KMS-11 (cell line): Measurements from ENCODE around the gene GALNT3.

ENCODE experiments used
- H2AFZ ChIP-seq: fragments of 200-600 bp; sonication (generic); 2 replicates; pipeline ENCODE4 v1.6.1; 2016; ENCODE audit warnings: antibody characterized with exemption, mixed run types, low read depth
- H3K27ac ChIP-seq: fragments of 200-600 bp; sonication (generic); 2 replicates; pipeline ENCODE4 v1.6.1; 2016; ENCODE audit warnings: mild to moderate bottlenecking, mixed run types
- H3K27me3 ChIP-seq: fragments of 200-600 bp; sonication (generic); 2 replicates; pipeline ENCODE4 v1.6.1; 2017; ENCODE audit warnings: mild to moderate bottlenecking, low read depth, mixed run types, moderate library complexity; ENCODE audit not compliant: insufficient read depth
- H3K36me3 ChIP-seq: fragments of 200-600 bp; sonication (generic); 2 replicates; pipeline ENCODE4 v1.6.1; 2017; ENCODE audit warnings: mild to moderate bottlenecking, mixed run types; ENCODE audit not compliant: insufficient read depth
- H3K4me1 ChIP-seq: fragments of 200-600 bp; sonication (generic); 2 replicates; pipeline ENCODE4 v1.6.1; 2016; ENCODE audit warnings: mild to moderate bottlenecking, low read depth, mixed run types; ENCODE audit not compliant: poor library complexity, severe bottlenecking
- H3K4me2 ChIP-seq: fragments of 200-600 bp; sonication (generic); 2 replicates; pipeline ENCODE4 v1.7.0; 2016; ENCODE audit warnings: mild to moderate bottlenecking, mixed run types
- H3K4me3 ChIP-seq: fragments of 200-600 bp; sonication (generic); IDR thresholded peaks from 2 replicates; pipeline ENCODE4 v1.6.1; 2017; ENCODE audit warnings: low read depth, low read length, mixed read lengths; ENCODE audit not compliant: insufficient read depth
- H3K79me2 ChIP-seq: fragments of 200-600 bp; sonication (generic); 2 replicates; pipeline ENCODE4 v1.6.1; 2016; ENCODE audit warnings: low read depth, mixed run types; ENCODE audit not compliant: insufficient read depth
- H3K9ac ChIP-seq: fragments of 200-600 bp; sonication (generic); 2 replicates; pipeline ENCODE4 v1.6.1; 2016; ENCODE audit warnings: mild to moderate bottlenecking, mixed run types
- H4K20me1 ChIP-seq: fragments of 200-600 bp; sonication (generic); 2 replicates; pipeline ENCODE4 v1.6.1; 2016; ENCODE audit warnings: mild to moderate bottlenecking, mixed run types; ENCODE audit not compliant: insufficient read depth
- CTCF ChIP-seq: fragments of 200-600 bp; sonication (generic); conservative IDR thresholded peaks from 2 replicates; pipeline ENCODE4 v1.6.1; 2017; ENCODE audit warnings: low read depth, mild to moderate bottlenecking, antibody characterized with exemption, low read length, moderate library complexity, mixed read lengths

Gene GALNT3

GRCh38 chr2:165766326-165766927, 27.6 kb downstream of the GALNT3 start:
- TF ChIP-seq CTCF = no peak
- no peak overlapping the region for H3K9ac ChIP-seq
- H3K27me3 ChIP-seq = no peaks in the 10 kb centered on the region
- no peaks in the 10 kb centered on the region for H3K36me3 ChIP-seq
- no peaks in the 10 kb centered on the region for H4K20me1 ChIP-seq
- H3K79me2 ChIP-seq = no peaks in the 10 kb centered on the region
- no peak overlapping the region for H3K4me2 ChIP-seq
- no peak overlapping the region for H3K27ac ChIP-seq
- no peaks in the 10 kb centered on the region for H3K4me1 ChIP-seq
- no peak overlapping the region for H3K4me3 ChIP-seq
- H2AFZ ChIP-seq = no peak overlapping the region

- TF ChIP-seq CTCF = no peak
- no peaks in the 10 kb centered on the region for H3K4me1 ChIP-seq
- H3K4me2 ChIP-seq = no peak overlapping the region
- no peak overlapping the region for H2AFZ ChIP-seq
- no peaks in the 10 kb centered on the region for H3K79me2 ChIP-seq
- H3K4me3 ChIP-seq = no peak overlapping the region
- no peaks in the 10 kb centered on the region for H3K27me3 ChIP-seq
- H4K20me1 ChIP-seq = no peaks in the 10 kb centered on the region
- no peaks in the 10 kb centered on the region for H3K36me3 ChIP-seq
- no peak overlapping the region for H3K27ac ChIP-seq
- H3K9ac ChIP-seq = no peak overlapping the region
Measured at GRCh38 chr2:165762723-165763122, 31.3 kb downstream of the GALNT3 start.

GRCh38 chr2:165757906-165758675, 36.0 kb downstream of the GALNT3 start:
- H3K27ac ChIP-seq = no peak overlapping the region
- TF ChIP-seq CTCF = no peak
- H3K9ac ChIP-seq = no peak overlapping the region
- H3K27me3 ChIP-seq = no peaks in the 10 kb centered on the region
- no peaks in the 10 kb centered on the region for H3K4me1 ChIP-seq
- no peak overlapping the region for H2AFZ ChIP-seq
- no peaks in the 10 kb centered on the region for H3K36me3 ChIP-seq
- no peak overlapping the region for H3K4me2 ChIP-seq
- no peak overlapping the region for H3K4me3 ChIP-seq
- H3K79me2 ChIP-seq = no peaks in the 10 kb centered on the region
- H4K20me1 ChIP-seq = no peaks in the 10 kb centered on the region

- no peaks in the 10 kb centered on the region for H3K36me3 ChIP-seq
- TF ChIP-seq CTCF = no peak
Measured at GRCh38 chr2:165746501-165746900, 47.5 kb downstream of the GALNT3 start.

More at GRCh38 chr2:165746501-165746900, 47.5 kb downstream of the GALNT3 start:
- Histone ChIP-seq H3K79me2 (no peaks in the 10 kb centered on the region), H3K9ac (no peak overlapping the region), H3K4me3 (no peak overlapping the region), H3K27ac (no peak overlapping the region), H3K4me2 (no peak overlapping the region), H3K4me1 (no peaks in the 10 kb centered on the region), H2AFZ (no peak overlapping the region), H3K27me3 (no peaks in the 10 kb centered on the region), H4K20me1 (no peaks in the 10 kb centered on the region)
